Measurements from ENCODE around the gene SLC2A8.

DNA sequence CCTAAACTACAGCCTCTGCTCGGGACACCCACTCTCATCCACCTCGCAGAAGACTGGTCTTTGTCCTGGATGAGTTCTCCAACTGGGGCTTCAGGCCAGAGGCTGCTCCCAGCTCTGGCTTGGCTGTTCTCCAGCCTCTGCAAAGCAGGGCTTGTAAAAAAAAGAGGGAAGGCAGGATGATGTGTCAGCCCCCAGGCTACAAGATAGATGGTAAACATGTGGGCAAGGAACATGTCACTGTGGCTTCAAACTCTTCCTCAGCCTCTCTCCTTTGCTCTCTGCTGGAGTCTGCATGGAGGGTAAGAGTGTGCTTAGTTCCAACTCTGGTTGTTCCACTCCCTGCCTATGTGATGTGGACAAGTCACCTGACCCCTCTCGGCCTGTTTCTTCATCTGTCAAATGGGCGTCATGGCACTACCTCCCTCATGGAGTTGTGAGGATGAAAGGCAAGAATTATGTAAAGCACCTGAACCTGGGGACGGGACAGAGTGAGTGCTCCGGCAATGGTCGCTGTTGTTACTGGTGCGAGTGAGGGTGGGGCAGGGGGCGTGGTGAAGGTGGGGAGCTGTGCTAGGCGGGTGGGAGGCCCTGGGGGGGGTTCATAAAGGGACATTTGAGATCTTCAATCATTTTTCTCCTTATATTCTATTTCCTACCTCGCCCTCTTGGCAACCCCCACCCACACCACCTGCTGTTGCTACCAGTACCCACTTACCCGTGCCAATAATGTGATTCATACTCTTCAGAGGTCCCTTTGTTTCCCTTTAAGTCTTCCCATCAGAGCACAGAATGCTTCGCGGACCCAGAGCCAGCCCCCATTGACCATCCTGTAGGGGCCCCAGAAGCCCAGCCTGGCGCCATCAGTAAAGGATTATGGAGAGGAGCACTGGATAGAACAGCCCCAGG is 20.4 kb downstream of the SLC2A8 start:
- TF ChIP-seq, protein P1, sequence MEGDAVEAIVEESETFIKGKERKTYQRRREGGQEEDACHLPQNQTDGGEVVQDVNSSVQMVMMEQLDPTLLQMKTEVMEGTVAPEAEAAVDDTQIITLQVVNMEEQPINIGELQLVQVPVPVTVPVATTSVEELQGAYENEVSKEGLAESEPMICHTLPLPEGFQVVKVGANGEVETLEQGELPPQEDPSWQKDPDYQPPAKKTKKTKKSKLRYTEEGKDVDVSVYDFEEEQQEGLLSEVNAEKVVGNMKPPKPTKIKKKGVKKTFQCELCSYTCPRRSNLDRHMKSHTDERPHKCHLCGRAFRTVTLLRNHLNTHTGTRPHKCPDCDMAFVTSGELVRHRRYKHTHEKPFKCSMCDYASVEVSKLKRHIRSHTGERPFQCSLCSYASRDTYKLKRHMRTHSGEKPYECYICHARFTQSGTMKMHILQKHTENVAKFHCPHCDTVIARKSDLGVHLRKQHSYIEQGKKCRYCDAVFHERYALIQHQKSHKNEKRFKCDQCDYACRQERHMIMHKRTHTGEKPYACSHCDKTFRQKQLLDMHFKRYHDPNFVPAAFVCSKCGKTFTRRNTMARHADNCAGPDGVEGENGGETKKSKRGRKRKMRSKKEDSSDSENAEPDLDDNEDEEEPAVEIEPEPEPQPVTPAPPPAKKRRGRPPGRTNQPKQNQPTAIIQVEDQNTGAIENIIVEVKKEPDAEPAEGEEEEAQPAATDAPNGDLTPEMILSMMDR (IDR thresholded peaks at IDR 0.05), result no peak
- TF ChIP-seq POLR2AphosphoS5 (IDR thresholded peaks at IDR 0.05), result no peak
- TF ChIP-seq POLR2A (IDR thresholded peaks at IDR 0.05), result no peak
- TF ChIP-seq EP300 (IDR thresholded peaks at IDR 0.05), result no peak
